ENCODE results near the gene FLG2.
"Not testable (repeated sequence)": the region's sequence is repeated elsewhere in the genome, so short reads cannot be mapped to it uniquely, and the experiment has no call there.

FLG2 gene

DNA sequence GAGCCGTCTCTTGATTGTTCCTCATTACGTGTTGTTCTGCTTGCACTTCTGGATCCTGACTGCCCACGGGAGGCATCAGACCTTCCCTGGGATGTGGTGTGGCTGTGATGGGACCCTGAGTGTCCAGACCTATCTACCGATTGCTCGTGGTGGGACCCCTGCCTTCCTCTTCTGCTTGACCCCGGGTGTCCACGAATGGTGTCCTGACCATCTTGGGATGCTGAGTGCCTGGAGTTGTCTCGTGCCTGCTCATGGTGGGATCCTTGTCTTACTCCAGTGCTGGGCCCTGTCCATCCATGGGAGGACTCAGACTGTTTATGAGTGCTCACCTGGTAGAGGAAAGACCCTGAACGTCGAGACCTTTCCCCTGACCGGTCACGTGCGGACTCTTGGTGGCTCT lies 47.6 kb downstream of the FLG2 start:
- not testable (repeated sequence) for DNase-seq (ENCODE audit: low read depth)

DNA sequence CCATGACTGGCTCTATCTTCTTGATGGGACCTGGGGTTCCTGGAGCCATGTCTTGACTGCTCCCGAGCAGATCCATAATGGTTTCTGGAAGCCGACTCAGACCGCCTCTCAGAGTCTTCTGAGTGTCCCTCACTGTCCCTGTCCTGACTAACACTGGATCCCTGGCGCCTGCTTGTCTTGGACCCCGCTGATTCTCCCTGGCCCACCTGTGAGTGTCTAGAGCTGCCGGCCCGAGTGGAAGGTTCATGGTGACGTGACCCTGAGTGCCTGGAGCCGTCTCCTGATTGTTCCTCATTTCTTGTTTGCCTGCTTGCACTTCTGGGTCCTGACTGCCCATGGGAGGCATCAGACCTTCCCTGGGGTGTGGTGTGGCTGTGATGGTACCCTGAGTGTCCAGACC lies 49.9 kb downstream of the FLG2 start:
- DNase-seq (ENCODE audit: low read depth) = no peak

DNA sequence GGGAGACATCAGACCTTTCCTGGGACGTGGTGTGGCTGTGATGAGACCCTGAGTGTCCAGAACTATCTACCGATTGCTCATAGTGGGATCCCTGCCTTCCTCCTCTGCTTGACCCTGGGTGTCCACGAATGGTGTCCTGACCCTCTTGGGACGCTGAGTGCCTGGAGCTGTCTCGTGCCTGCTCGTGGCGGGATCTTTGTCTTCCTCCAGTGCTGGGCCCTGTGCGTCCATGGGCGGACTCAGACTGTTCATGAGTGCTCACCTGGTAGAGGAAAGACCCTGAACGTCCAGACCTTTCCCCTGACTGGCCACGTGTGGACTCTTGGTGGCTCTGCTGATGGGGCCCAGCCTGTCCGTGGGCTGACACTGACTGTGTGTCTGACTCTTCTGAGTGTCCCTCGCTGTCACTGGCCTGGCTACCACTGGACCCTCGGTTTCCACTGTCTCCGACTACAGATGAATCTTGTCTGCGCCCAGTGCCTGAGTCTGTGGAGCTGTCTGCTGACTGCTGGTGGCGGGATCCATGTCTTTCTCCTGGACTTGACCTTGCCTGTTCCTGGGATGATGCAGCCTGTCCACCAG lies 50.4 kb downstream of the FLG2 start:
- not testable (repeated sequence) for DNase-seq (ENCODE audit: low read depth)

DNA sequence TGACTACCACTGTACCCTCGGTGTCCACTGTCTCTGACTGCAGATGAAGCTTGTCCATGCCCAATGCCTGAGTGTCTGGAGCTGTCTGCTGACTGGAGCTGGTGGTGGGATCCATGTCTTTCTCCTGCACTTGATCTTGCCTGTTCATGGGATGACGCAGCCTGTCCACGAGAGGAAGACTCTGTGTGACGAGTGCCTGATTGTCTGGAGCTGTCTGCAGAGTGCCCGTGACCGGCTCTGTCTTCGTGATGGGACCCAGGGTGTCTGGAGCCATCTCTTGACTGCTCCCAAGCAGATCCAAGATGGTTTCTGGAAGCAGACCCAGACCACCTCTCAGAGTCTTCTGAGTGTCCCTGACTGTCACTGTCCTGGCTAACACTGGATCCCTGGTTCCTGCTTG lies 51.0 kb downstream of the FLG2 start:
- DNase-seq (ENCODE audit: low read depth) = not testable (repeated sequence)

DNA sequence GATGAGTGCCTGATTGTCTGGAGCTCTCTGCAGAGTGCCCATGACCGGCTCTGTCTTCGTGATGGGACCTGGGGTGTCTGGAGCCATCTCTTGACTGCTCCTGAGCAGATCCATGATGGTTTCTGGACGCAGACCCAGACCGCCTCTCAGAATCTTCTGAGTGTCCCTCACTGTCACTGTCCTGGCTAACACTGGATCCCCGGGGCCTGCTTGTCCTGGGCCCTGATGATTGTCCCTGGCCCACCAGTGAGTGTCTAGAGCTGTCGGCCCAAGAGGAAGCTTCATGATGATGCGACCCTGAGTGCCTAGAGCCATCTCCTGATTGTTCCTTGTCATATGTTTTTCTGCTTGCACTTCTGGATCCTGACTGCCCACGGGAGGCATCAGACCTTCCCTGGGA lies 51.8 kb downstream of the FLG2 start:
- DNase-seq (ENCODE audit: low read depth) = not testable (repeated sequence)

DNA sequence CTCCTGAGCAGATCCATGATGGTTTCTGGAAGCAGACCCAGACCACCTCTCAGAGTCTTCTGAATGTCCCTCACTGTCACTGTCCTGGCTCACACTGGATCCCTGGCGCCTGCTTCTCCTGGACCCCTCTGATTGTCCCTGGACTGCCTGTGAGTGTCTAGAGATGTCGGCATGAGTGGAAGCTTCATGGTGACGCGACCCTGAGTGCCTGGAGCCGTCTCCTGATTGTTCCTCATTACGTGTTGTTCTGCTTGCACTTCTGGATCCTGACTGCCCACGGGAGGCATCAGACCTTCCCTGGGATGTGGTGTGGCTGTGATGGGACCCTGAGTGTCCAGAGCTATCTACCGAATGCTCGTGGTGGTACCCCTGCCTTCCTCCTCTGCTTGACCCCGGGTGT lies 53.7 kb downstream of the FLG2 start:
- not testable (repeated sequence) for DNase-seq (ENCODE audit: low read depth)

DNA sequence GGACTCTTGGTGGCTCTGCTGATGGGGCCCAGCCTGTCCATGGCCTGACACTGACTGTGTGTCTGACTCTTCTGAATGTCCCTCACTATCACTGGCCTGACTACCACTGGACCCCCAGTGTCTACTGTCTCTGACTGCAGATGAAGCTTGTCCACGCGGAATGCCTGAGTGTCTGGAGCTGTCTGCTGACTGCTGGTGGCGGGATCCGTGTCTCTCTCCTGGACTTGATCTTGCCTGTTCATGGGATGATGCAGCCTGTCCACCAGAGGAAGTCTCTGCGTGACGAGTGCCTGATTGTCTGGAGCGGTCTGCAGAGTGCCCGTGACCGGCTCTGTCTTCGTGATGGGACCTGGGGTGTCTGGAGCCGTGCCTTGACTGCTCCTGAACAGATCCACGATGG lies 55.0 kb downstream of the FLG2 start:
- DNase-seq (ENCODE audit: low read depth) = not testable (repeated sequence)

DNA sequence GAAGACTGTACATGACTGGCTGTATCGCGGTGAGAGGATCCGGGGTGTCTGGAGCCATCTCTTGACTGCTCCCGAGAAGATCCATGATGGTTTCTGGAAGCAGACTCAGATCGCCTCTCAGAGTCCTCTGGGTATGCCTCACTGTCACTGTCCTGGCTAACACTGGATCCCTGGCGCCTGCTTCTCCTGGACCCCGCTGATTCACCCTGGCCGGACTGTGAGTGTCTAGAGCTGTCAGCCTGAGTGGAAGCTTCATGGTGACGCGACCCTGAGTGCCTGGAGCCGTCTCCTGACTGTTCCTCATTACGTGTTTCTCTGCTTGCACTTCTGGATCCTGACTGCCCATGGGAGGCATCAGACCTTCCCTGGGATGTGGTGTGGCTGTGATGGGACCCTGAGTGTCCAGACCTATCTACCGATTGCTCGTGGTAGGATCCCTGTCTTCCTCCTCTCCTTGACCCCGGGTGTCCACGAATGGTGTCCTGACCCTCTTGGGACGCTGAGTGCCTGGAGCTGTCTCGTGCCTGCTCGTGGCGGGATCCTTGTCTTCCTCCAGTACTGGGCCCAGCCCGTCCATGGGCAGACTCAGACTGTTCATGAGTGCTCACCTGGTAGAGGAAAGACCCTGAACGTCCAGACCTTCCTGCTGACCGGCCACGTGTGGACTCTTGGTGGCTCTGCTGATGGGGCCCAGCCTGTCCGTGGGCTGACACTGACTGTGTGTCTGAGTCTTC lies 56.5 kb downstream of the FLG2 start:
- not testable (repeated sequence) for DNase-seq (ENCODE audit: low read depth)

Measured in CMK (cell line).